ENCODE results near the gene TNFSF4.

The TNFSF4 gene

GRCh38 chr1:173134800-173135199 is 72.3 kb downstream of the TNFSF4 start:
- no peak overlapping the region for H3K4me3 ChIP-seq (ENCODE audit: low read depth, low read length)
- H3K27ac ChIP-seq = no peak overlapping the region
- no peaks in the 10 kb centered on the region for H3K27me3 ChIP-seq (replicated peaks)
- no peak for TF ChIP-seq CTCF (IDR thresholded peaks at IDR 0.05; ENCODE audit: low read depth, low read length, missing control alignments)
- in situ Hi-C loops (cut with HindIII; ENCODE audit: low pct_ligation_motif_present, low sequenced_read_pairs) = no loop called here
- H3K36me3 ChIP-seq (replicated peaks) = no peaks in the 10 kb centered on the region
- DNase-seq = no peak

- in situ Hi-C loops (cut with HindIII; ENCODE audit: low pct_ligation_motif_present, low sequenced_read_pairs) = no loop called here
- no peak for TF ChIP-seq CTCF (IDR thresholded peaks at IDR 0.05; ENCODE audit: low read depth, low read length, missing control alignments)
- no peak overlapping the region for H3K4me3 ChIP-seq (ENCODE audit: low read depth, low read length)
- H3K27me3 ChIP-seq (replicated peaks) = no peaks in the 10 kb centered on the region
- peak; percentile 61 for DNase-seq
- H3K36me3 ChIP-seq (replicated peaks) = no peaks in the 10 kb centered on the region
- H3K27ac ChIP-seq = no peak overlapping the region
Observed at GRCh38 chr1:173134029-173134428, 73.1 kb downstream of the TNFSF4 start.
